H1 (cell line): ENCODE measurements around the gene RNF175. TPM values are rescaled to one million over a fixed set of nuclear protein-coding genes. Genes with fewer than 3 reads are reported as not detected.

Experiments used
- CTCF ChIA-PET: fragments of 300-600 bp; sonication (Branson Sonifier 250); formaldehyde crosslinking; loops from one replicate; lab custom pipeline; 2021; ENCODE audit not compliant: partially characterized antibody; lab: Charles Lee
- POLR2A ChIA-PET: fragments of 300-600 bp; sonication (Branson Sonifier 250); formaldehyde crosslinking; loops from one replicate; lab custom pipeline; 2021; ENCODE audit warnings: inconsistent platforms; ENCODE audit not compliant: partially characterized antibody; lab: Charles Lee
- DNase-seq, 2 experiments: peaks; one replicate each; pipeline versions ENCODE4 v3.0.0 to v3.0.0-alpha.2; 2010 to 2022; ENCODE audit warnings: low spot score in 2 of 2, low read depth in 1 of 2, mixed read lengths in 1 of 2
- FAIRE-seq: peaks from 2 replicates; lab custom pipeline; 2011; peaks lifted over from hg19 to GRCh38; lab: Jason Lieb, UNC
- H2AFZ ChIP-seq: 2 replicates; pipeline ENCODE4 v1.8.1; 2012; ENCODE audit warnings: low read length, inconsistent platforms
- H2AK5ac ChIP-seq: 2 replicates; pipeline ENCODE4 v1.6.1; 2013; ENCODE audit warnings: low read depth, low read length
- H2BK120ac ChIP-seq: replicated peaks from 2 replicates; pipeline ENCODE3; 2013; ENCODE audit warnings: low read depth, low read length, inconsistent platforms
- H2BK12ac ChIP-seq: 2 replicates; pipeline ENCODE4 v1.6.1; 2013; ENCODE audit warnings: low read depth, low read length
- H2BK15ac ChIP-seq: 2 replicates; pipeline ENCODE4 v1.6.1; 2013; ENCODE audit warnings: low read length
- H2BK20ac ChIP-seq: 2 replicates; pipeline ENCODE4 v1.6.1; 2013; ENCODE audit warnings: low read length
- H2BK5ac ChIP-seq: 2 replicates; pipeline ENCODE4 v1.6.1; 2013; ENCODE audit warnings: low read depth, low read length
- H3K14ac ChIP-seq: 2 replicates; pipeline ENCODE4 v1.6.1; 2013; ENCODE audit warnings: inconsistent platforms; ENCODE audit not compliant: insufficient read length
- H3K18ac ChIP-seq: 2 replicates; pipeline ENCODE4 v1.6.1; 2013; ENCODE audit warnings: low read length; ENCODE audit errors: extremely low read depth
- H3K23ac ChIP-seq: 2 replicates; pipeline ENCODE4 v1.6.1; 2013; ENCODE audit warnings: inconsistent platforms; ENCODE audit not compliant: insufficient read length
- H3K23me2 ChIP-seq: 2 replicates; pipeline ENCODE4 v1.6.1; 2013; ENCODE audit warnings: low read depth, low read length
- H3K27ac ChIP-seq: 2 replicates; pipeline ENCODE4 v1.6.1; 2011; ENCODE audit warnings: low read depth, low read length, inconsistent platforms
- H3K27me3 ChIP-seq, 4 experiments: replicated peaks in 1 of 4; 1 replicate in 1 of 4; 2 replicates in 3 of 4; pipeline versions ENCODE4 v1.6.1 to v1.8.1; 2011 to 2013; ENCODE audit warnings: low read length in 3 of 4, mild to moderate bottlenecking in 3 of 4, inconsistent platforms in 2 of 4, mixed read lengths in 2 of 4, moderate library complexity in 1 of 4; ENCODE audit not compliant: control insufficient read depth in 3 of 4, insufficient read depth in 3 of 4; ENCODE audit errors: extremely low read depth in 1 of 4
- H3K36me3 ChIP-seq, 4 experiments: 2 replicates each; pipeline versions ENCODE4 v1.6.1 to v1.8.1; 2011 to 2013; ENCODE audit warnings: mild to moderate bottlenecking in 4 of 4, low read length in 3 of 4, moderate library complexity in 2 of 4, control low read depth in 1 of 4, inconsistent platforms in 1 of 4; ENCODE audit not compliant: insufficient read depth in 4 of 4, control insufficient read depth in 2 of 4
- H3K4ac ChIP-seq: replicated peaks from 2 replicates; pipeline ENCODE3; 2013; ENCODE audit warnings: low read length, low read depth, mixed read lengths, inconsistent platforms; ENCODE audit not compliant: insufficient read length
- H3K4me1 ChIP-seq, 4 experiments: replicated peaks in 1 of 4; 1 replicate in 1 of 4; 2 replicates in 3 of 4; pipeline versions ENCODE4 v1.6.1 to v1.8.1; 2011 to 2013; ENCODE audit warnings: low read length in 3 of 4, inconsistent platforms in 2 of 4, mixed read lengths in 1 of 4; ENCODE audit not compliant: insufficient read depth in 4 of 4, control insufficient read depth in 3 of 4
- H3K4me2 ChIP-seq, 2 experiments: 2 replicates each; pipeline versions ENCODE4 v1.6.1 to v1.8.1; 2011 to 2013; ENCODE audit warnings: low read depth in 2 of 2, low read length in 2 of 2, control low read depth in 1 of 2, inconsistent platforms in 1 of 2, mild to moderate bottlenecking in 1 of 2; ENCODE audit not compliant: insufficient read depth in 1 of 2
- H3K4me3 ChIP-seq, 4 experiments: fragments of 200-600, 300-600 bp in 1 of 4; sonication (generic), shearing (Covaris generic), sonication (Bioruptor Twin) in 1 of 4; 2 replicates each; pipeline versions ENCODE4 v1.5.1 to v1.8.1; 2011 to 2016; ENCODE audit warnings: low read length in 4 of 4, low read depth in 3 of 4, control low read depth in 2 of 4, inconsistent platforms in 2 of 4, mild to moderate bottlenecking in 2 of 4, mixed read lengths in 1 of 4, moderate library complexity in 1 of 4; ENCODE audit not compliant: insufficient read depth in 2 of 4; ENCODE audit errors: extremely low read depth in 1 of 4
- H3K56ac ChIP-seq: replicated peaks from 2 replicates; pipeline ENCODE3; 2013; ENCODE audit warnings: low read depth, mild to moderate bottlenecking, mixed read lengths, low read length, inconsistent platforms; ENCODE audit not compliant: insufficient read length
- H3K79me1 ChIP-seq: 2 replicates; pipeline ENCODE4 v1.6.1; 2013; ENCODE audit warnings: low read depth, low read length, control low read depth
- H3K79me2 ChIP-seq, 2 experiments: 2 replicates each; pipeline versions ENCODE4 v1.6.1 to v1.8.1; 2012 to 2013; ENCODE audit warnings: low read length in 2 of 2, mild to moderate bottlenecking in 2 of 2, inconsistent platforms in 1 of 2; ENCODE audit not compliant: insufficient read depth in 2 of 2, control insufficient read depth in 1 of 2
- H3K9ac ChIP-seq, 4 experiments: replicated peaks in 1 of 4; 1 replicate in 1 of 4; 2 replicates in 3 of 4; pipeline versions ENCODE4 v1.6.1 to v1.8.1; 2011 to 2013; ENCODE audit warnings: low read depth in 3 of 4, low read length in 3 of 4, control low read depth in 2 of 4, mild to moderate bottlenecking in 2 of 4, moderate library complexity in 2 of 4, inconsistent platforms in 1 of 4; ENCODE audit errors: extremely low read depth in 1 of 4
- H3K9me3 ChIP-seq, 2 experiments: 2 replicates each; pipeline versions ENCODE4 v1.6.1 to v1.8.1; 2012 to 2013; ENCODE audit warnings: mild to moderate bottlenecking in 2 of 2, moderate library complexity in 2 of 2, control low read depth in 1 of 2, inconsistent platforms in 1 of 2, low read depth in 1 of 2, low read length in 1 of 2, mixed read lengths in 1 of 2; ENCODE audit not compliant: insufficient read depth in 2 of 2
- H4K20me1 ChIP-seq, 2 experiments: replicated peaks in 1 of 2; 2 replicates each; pipeline versions ENCODE3 to v1.8.1; 2011 to 2013; ENCODE audit warnings: inconsistent platforms in 2 of 2, low read length in 2 of 2, mild to moderate bottlenecking in 1 of 2; ENCODE audit not compliant: insufficient read depth in 2 of 2, control insufficient read depth in 1 of 2
- H4K5ac ChIP-seq: 2 replicates; pipeline ENCODE4 v1.6.1; 2013; ENCODE audit warnings: low read length, low read depth, mixed read lengths, inconsistent platforms; ENCODE audit not compliant: insufficient read length
- H4K8ac ChIP-seq: 2 replicates; pipeline ENCODE4 v1.8.0; 2013; ENCODE audit warnings: mild to moderate bottlenecking, moderate library complexity, low read length, inconsistent platforms; ENCODE audit not compliant: insufficient read depth; ENCODE audit errors: extremely low read depth
- H4K91ac ChIP-seq: replicated peaks from 2 replicates; pipeline ENCODE3; 2013; ENCODE audit warnings: low read length, mixed read lengths, inconsistent platforms; ENCODE audit not compliant: insufficient read length
- TEAD4 ChIP-seq: IDR thresholded peaks from 2 replicates; pipeline ENCODE4 v1.6.1; 2012; ENCODE audit warnings: low read depth, low read length, inconsistent platforms, mixed read lengths
- polyA plus RNA-seq, 7 experiments: library from polyadenylated mRNA; depleted of rRNA in 3 of 7; stranded (reverse) in 5 of 7; unstranded in 2 of 7; fragments of >200 nt in 5 of 7; fragments of 200-250 nt in 2 of 7; gene quantifications; 1 replicate in 5 of 7; 2 replicates in 1 of 7; 4 replicates in 1 of 7; pipeline versions ENCODE4 v1.2.1 to v1.2.3, GENCODE V29; 2011 to 2013; ENCODE audit warnings: missing spikeins in 2 of 7, mixed read lengths in 2 of 7
- total RNA-seq: library from RNA; stranded (reverse); fragmentation: NEBNext Ultra II Directional; extraction: Animal tissue kit (Norgen Biotek cat#: 25700); gene quantifications from 2 replicates; pipeline ENCODE4 v1.2.1, GENCODE V29; 2021

RNF175 gene
- total and polyA plus RNA-seq, 2 of the 8 experiments (the other 6 are each of a cell fraction or from before 2014, with no cell fraction given): 7.9 to 9.8 TPM

DNA sequence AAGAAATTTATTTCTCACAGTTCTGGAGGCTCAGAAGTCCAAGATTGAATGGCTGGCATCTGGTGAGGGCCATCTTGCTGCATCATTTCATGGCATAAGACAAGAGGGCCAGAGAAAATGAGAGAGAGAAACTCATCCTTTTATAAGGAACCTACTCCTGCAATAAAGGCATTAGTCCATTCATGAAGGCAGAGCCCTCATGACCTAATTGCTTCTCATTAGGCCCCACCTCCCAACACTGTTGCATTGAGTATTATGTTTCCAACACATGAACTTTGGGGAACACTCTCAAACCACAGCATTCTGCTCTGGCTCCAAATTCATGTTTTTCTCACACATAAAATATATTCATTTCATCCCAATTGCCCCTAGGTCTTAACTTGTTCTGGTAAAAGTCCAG is 14.2 kb downstream of the RNF175 start:
- Histone ChIP-seq H2BK20ac (no peak overlapping the region), H3K14ac (no peak overlapping the region), H3K18ac (no peak overlapping the region), H3K23me2 (no peaks in the 10 kb centered on the region), H4K5ac (no peak overlapping the region), H3K4ac (no peak overlapping the region), H3K4me3 (no peak overlapping the region), H3K56ac (no peak overlapping the region), H3K4me1 (no peaks in the 10 kb centered on the region), H3K27me3 (no peaks in the 10 kb centered on the region), H2AK5ac (no peak overlapping the region), H2BK120ac (no peak overlapping the region), H3K9ac (no peak overlapping the region), H3K4me2 (no peak overlapping the region), H3K9me3 (peaks cover 4 to 8% of the 10 kb centered on the region in 2 experiments; a peak in 2 of 4 replicates), H3K79me1 (no peaks in the 10 kb centered on the region), H2BK15ac (no peak overlapping the region), H2AFZ (no peak overlapping the region), H2BK12ac (no peak overlapping the region), H4K8ac (no peak overlapping the region), H3K36me3 (peaks cover 0 to 14% (median 6%) of the 10 kb centered on the region in 4 experiments; a peak in 5 of 8 replicates), H3K27ac (no peak overlapping the region), H2BK5ac (no peak overlapping the region), H3K79me2 (no peaks in the 10 kb centered on the region), H4K20me1 (peaks cover 0 to 1% of the 10 kb centered on the region in 2 experiments), H4K91ac (no peak overlapping the region), H3K23ac (no peak overlapping the region)
- CTCF ChIA-PET: interaction anchor here (3.1 kb wide), 1 partner anchor 112 kb away, joined by 22 read pairs; no protein-coding TSS in a partner anchor
- POLR2A ChIA-PET: no interaction called here
- no peak for FAIRE-seq
- TF ChIP-seq TEAD4: no peak
- DNase-seq: no peak
